Sigmoid colon (tissue), 7 donors: ENCODE measurements around the gene RSPH10B. TPM values are rescaled to one million over a fixed set of nuclear protein-coding genes. Genes with fewer than 3 reads are reported as not detected.
"Not testable (repeated sequence)": the region's sequence is repeated elsewhere in the genome, so short reads cannot be mapped to it uniquely, and the experiment has no call there.

Source experiments
- DNase-seq: peaks from one replicate; pipeline ENCODE4 v3.0.0-alpha.2; 2019
- H3K27ac ChIP-seq, 4 donors: fragments of 200-600 bp; sonication (generic); one replicate each; pipeline ENCODE4 v1.5.1; 2016 to 2019; ENCODE audit warnings: mild to moderate bottlenecking in 1 of 4
- H3K27me3 ChIP-seq, 3 donors: fragments of 200-600 bp; sonication (generic); one replicate each; pipeline ENCODE4 v1.5.1; 2019; ENCODE audit warnings: mild to moderate bottlenecking in 1 of 3
- H3K36me3 ChIP-seq, 4 donors: fragments of 200-600 bp; sonication (generic); one replicate each; pipeline ENCODE4 v1.5.1; 2016 to 2019
- H3K4me1 ChIP-seq, 4 donors: fragments of 200-600 bp; sonication (generic); one replicate each; pipeline ENCODE4 v1.5.1; 2017 to 2019
- H3K4me3 ChIP-seq, 4 donors: fragments of 200-600 bp; sonication (generic); one replicate each; pipeline ENCODE4 v1.5.1; 2017 to 2019; ENCODE audit warnings: mild to moderate bottlenecking in 2 of 4, moderate library complexity in 1 of 4
- H3K9me3 ChIP-seq, 4 donors: fragments of 200-600 bp in 3 of 4; sonication (generic) in 3 of 4; one replicate each; pipeline versions ENCODE4 v1.5.1 to v1.6.1; 2013 to 2019
- CTCF ChIP-seq, 4 experiments: fragments of 450-650 bp in 3 of 4; fragments of 200-600 bp in 1 of 4; IDR thresholded peaks; one replicate each; pipeline ENCODE4 v1.5.1; 2016 to 2019; ENCODE audit warnings: antibody characterized with exemption in 4 of 4, mild to moderate bottlenecking in 3 of 4, moderate library complexity in 2 of 4
- EP300 ChIP-seq, 4 donors: sonication (generic); formaldehyde crosslinking; IDR thresholded peaks; one replicate each; pipeline ENCODE4 v1.6.1; 2017; ENCODE audit warnings: antibody characterized with exemption in 4 of 4
- POLR2A ChIP-seq, 2 donors: fragments of 450-650 bp; IDR thresholded peaks; one replicate each; pipeline ENCODE4 v1.6.1; 2016; ENCODE audit warnings: antibody characterized with exemption in 2 of 2, mild to moderate bottlenecking in 2 of 2, moderate library complexity in 2 of 2
- POLR2AphosphoS5 ChIP-seq, 4 donors: sonication (generic); formaldehyde crosslinking; IDR thresholded peaks; one replicate each; pipeline ENCODE4 v1.6.1; 2017; ENCODE audit warnings: antibody characterized with exemption in 4 of 4
- WGBS, 2 donors: extraction: QIAGEN DNeasy Blood & Tissue Kit; methylation state at CpG; one replicate each; pipeline ENCODE4 v1.1.7; 2013; 5-methylcytosine and 5-hydroxymethylcytosine counted together
- intact Hi-C: fragments of 100-400 bp; cut with DNase I; formaldehyde crosslinking; loops from one replicate; pipeline ENCODE4 v1.15.1; 2023
- polyA plus RNA-seq, 3 donors: library from polyadenylated mRNA; stranded (reverse); fragments of 200-250 nt; gene quantifications; one replicate each; pipeline ENCODE4 v1.2.3, GENCODE V29; 2013
- total RNA-seq, 4 donors: library from RNA; depleted of rRNA; stranded (reverse); fragments of >200 nt; gene quantifications; one replicate each; pipeline ENCODE4 v1.1.0, GENCODE V29; 2016
- donor health status: healthy with polysubstance abuse.
- donor health status: Bipolar disorder and iron deficiency.
- donor health status: healthy.

Gene RSPH10B
- total and polyA plus RNA-seq, 7 donors: 0.09 to 0.36 (median 0.16) TPM; not detected in 4

GRCh38 chr7:6008668-6009611 lies 38.5 kb upstream of the RSPH10B start, which contains the start of the genes AIMP2 and PMS2:
Gene AIMP2 (plus strand): TSS chr7:6009272. CDS start chr7:6009364, 92 bp downstream.
Gene PMS2 (minus strand): TSS chr7:6009049. CDS start chr7:6009019, 30 bp downstream.
- H3K36me3 ChIP-seq: peaks cover 0 to 15% (median 0%) of the 10 kb centered on the region in 4 donors
- peak; percentile 80 to 95 (median 91) for TF ChIP-seq POLR2AphosphoS5 (IDR thresholded peaks at IDR 0.05)
- TF ChIP-seq POLR2A (IDR thresholded peaks at IDR 0.05): peak; percentile 60 to 72
- TF ChIP-seq EP300 (IDR thresholded peaks at IDR 0.05): no peak
- H3K27me3 ChIP-seq: no peaks in the 10 kb centered on the region
- intact Hi-C loops: no loop called here
- peak within 1 kb of the TSS; percentile 58 to 84 (median 70) for H3K4me3 ChIP-seq
- H3K4me1 ChIP-seq: peaks cover 0 to 42% (median 33%) of the 10 kb centered on the region in 4 donors
- no peaks in the 10 kb centered on the region for H3K9me3 ChIP-seq
- DNase-seq: peak; percentile 99
- 0% methylated on average over 84 of the region's 84 CpGs for WGBS, 2 donors
- H3K27ac ChIP-seq: peak within 1 kb of the TSS; percentile 91 to 96 (median 93)

DNA sequence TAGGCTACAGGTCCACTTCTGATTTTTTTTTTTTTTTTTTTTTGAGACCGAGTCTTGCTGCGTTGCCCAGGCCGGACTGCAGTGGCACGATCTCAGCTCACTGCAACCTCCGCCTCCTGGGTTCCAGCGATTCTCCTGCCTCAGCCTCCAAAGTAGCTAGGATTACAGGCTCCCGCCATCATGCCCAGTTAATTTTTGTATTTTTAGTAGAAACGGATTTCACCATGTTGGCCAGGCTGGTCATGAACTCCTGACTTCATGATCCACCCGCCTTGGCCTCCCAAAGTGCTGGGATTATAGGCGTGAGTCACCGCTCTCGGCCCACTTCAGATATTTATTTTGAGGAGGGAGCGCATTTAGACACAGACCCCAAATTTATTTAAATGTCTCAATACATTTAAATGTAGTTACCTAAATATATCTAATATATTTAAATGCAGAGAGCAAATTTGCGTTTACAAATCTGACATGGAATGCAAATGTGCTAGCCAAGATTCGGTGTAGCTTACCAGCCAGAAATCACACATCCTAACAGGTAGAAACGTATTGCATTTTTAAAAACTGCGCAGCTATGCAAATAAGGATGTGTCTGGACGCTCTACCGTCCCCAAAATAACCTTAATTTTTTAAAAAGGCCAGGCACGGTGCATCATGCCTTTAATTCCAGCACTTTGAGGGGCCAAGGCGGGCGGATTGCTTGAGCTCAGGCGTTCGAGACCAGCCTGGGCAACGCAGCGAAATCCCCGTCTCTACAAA lies 37.5 kb upstream of the RSPH10B start:
- H3K9me3 ChIP-seq, DNase-seq, intact Hi-C loops, H3K27me3 ChIP-seq: not testable (repeated sequence)
- Histone ChIP-seq H3K36me3 (peaks cover 0 to 24% (median 0%) of the 10 kb centered on the region in 4 donors), H3K4me3 (peak overlapping the region; percentile 58 to 84 (median 70)), H3K27ac (peak overlapping the region; percentile 91 to 96 (median 93)), H3K4me1 (peaks cover 0 to 41% (median 33%) of the 10 kb centered on the region in 4 donors)
- 44 to 47% methylated on average over 27 of the region's 27 CpGs for WGBS, 2 donors

DNA sequence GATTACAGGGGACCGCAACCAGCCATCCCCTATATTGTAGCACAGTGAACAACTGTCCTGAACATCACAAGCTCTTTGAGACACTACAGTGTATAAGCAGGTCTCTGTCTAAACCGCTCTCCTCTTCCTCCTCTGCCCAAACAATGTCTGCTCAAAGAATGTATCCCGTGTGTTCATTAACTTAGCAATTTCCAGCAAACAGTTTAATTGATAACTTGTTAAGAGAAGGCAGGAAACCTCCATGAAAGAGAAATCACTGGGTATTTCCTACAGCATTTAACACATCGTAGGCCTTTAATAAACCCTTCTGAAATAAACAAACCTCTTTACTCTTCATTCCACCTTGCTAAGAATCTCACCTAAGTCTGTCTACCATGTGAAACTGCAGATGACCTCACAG lies 36.9 kb upstream of the RSPH10B start:
- 63 to 88% methylated on average over 4 of the region's 4 CpGs for WGBS, 2 donors
- intact Hi-C loops: no loop called here
- no peaks in the 10 kb centered on the region for H3K27me3 ChIP-seq
- no peak overlapping the region for H3K4me3 ChIP-seq
- peaks cover 0 to 30% (median 0%) of the 10 kb centered on the region in 4 donors for H3K36me3 ChIP-seq
- no peaks in the 10 kb centered on the region for H3K9me3 ChIP-seq
- DNase-seq: no peak
- peaks cover 0 to 34% (median 28%) of the 10 kb centered on the region in 4 donors for H3K4me1 ChIP-seq
- TF ChIP-seq POLR2A (IDR thresholded peaks at IDR 0.05) (no peak), POLR2AphosphoS5 (IDR thresholded peaks at IDR 0.05) (no peak), EP300 (IDR thresholded peaks at IDR 0.05) (no peak), CTCF (IDR thresholded peaks at IDR 0.05) (no peak)
- no peak overlapping the region for H3K27ac ChIP-seq

DNA sequence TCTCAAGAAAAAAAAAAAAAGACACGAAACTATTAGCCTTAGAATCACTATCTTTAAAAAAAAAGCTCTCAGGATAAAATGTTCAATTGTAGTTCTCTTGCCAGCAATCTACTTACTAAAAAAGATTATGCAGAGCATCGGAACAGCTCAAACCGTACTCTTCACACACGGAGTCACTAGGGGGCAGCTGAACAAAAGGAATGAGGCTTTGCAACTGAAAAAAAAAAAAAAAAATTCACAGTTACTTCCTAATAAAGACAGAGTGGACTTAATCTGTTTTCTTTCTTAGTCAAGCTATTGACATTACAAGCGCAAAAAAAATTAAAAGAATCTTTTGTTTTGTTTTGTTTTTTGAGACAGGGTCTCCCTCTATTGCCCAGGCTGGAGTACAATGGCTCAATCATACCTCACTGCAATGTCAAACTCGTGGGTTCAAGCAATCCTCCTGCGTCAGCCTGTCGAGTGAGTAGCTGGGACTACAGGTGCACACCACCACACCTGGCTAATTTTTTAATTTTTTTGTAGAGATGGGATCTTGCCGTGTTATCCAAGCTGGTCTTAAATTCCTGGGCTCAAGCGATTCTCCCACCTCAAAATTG lies 26.8 kb upstream of the RSPH10B start:
- WGBS, 2 donors: 54 to 64% methylated on average over 10 of the region's 10 CpGs
- Histone ChIP-seq H3K9me3 (no peaks in the 10 kb centered on the region), H3K27ac (peak overlapping the region in 2 of 4 donors; percentile 54 to 63), H3K4me1 (peaks cover 0 to 6% (median 2%) of the 10 kb centered on the region in 4 donors), H3K27me3 (no peaks in the 10 kb centered on the region), H3K36me3 (peaks cover 0 to 80% (median 17%) of the 10 kb centered on the region in 4 donors), H3K4me3 (no peak overlapping the region)
- peak; percentile 43 to 61 (median 60) for TF ChIP-seq CTCF (IDR thresholded peaks at IDR 0.05)
- TF ChIP-seq POLR2AphosphoS5 (IDR thresholded peaks at IDR 0.05): no peak
- no peak for DNase-seq
- intact Hi-C loops: loop anchor here (1.0 to 2.0 kb wide), 2 partner anchors 109 to 325 kb away; no protein-coding TSS in a partner anchor

DNA sequence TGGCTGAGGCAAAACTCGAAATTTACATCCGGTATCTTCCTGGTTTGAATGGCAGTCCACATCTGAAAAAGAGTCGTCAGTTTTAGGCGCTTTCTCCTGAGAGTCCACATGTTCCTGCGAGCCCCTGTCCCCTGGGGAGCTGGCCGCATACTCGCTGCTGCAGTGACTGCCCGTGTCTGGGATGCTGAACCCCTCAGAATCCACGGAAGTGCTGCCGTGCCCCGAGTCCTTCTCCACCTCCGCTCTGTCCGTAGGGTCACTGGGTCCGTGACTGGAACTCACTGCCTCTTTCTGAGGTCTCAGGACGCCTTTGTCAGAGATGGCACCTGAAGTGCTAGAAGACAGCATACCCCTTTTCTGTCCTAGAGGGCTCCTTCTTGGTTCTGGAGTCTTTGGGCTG lies 16.6 kb upstream of the RSPH10B start:
- H3K36me3 ChIP-seq: peaks cover 0 to 55% (median 15%) of the 10 kb centered on the region in 4 donors
- DNase-seq, intact Hi-C loops, H3K9me3 ChIP-seq, H3K27me3 ChIP-seq, H3K4me3 ChIP-seq, H3K4me1 ChIP-seq, H3K27ac ChIP-seq: not testable (repeated sequence)
- WGBS, 2 donors: 94 to 95% methylated on average over 15 of the region's 15 CpGs

- H3K4me1 ChIP-seq, H3K27me3 ChIP-seq, H3K27ac ChIP-seq, H3K4me3 ChIP-seq, H3K9me3 ChIP-seq, DNase-seq, intact Hi-C loops: not testable (repeated sequence)
- H3K36me3 ChIP-seq: peaks cover 0 to 17% (median 2%) of the 10 kb centered on the region in 4 donors
- WGBS, 2 donors: 47 to 95% methylated on average over 2 of the region's 12 CpGs
These were observed 9.3 kb upstream of the RSPH10B start for GRCh38 chr7:5979680-5980314.

GRCh38 chr7:5973580-5973979 lies 3.1 kb upstream of the RSPH10B start:
- intact Hi-C loops, H3K27me3 ChIP-seq, H3K4me1 ChIP-seq, H3K27ac ChIP-seq, DNase-seq, H3K4me3 ChIP-seq, H3K9me3 ChIP-seq: not testable (repeated sequence)
- WGBS, 2 donors: no CpG with 5 or more reads among the region's 8 CpGs
- H3K36me3 ChIP-seq: peaks cover 0 to 14% (median 2%) of the 10 kb centered on the region in 4 donors

- intact Hi-C loops, H3K27ac ChIP-seq, H3K4me3 ChIP-seq, H3K27me3 ChIP-seq, H3K9me3 ChIP-seq, H3K36me3 ChIP-seq, H3K4me1 ChIP-seq, DNase-seq: not testable (repeated sequence)
- 81 to 100% methylated on average over 4 to 5 of the region's 7 CpGs for WGBS, 2 donors
These were observed 6.7 kb downstream of the RSPH10B start for GRCh38 chr7:5963810-5964209.

DNA sequence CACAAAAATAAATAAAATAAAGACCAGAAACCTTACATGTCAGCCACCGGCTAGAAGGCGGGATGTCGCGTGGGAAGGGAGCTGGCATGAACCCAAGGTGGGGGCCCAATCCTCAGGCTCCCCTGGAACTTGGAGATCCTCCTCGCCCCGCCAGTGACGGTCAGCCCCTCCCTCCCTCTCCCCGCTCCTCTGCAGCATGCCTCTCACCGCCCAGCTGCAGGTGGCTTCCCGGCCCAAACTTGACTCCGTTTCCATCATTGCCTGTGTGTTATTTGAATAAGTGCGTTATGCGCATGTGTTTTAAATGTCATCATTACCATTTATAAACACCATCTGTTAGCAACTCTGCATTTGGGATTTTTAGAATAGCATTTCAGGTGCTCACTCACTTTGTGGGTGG lies 7.3 kb downstream of the RSPH10B start:
- DNase-seq, H3K4me1 ChIP-seq, intact Hi-C loops, H3K36me3 ChIP-seq, H3K27me3 ChIP-seq, H3K9me3 ChIP-seq, H3K4me3 ChIP-seq, H3K27ac ChIP-seq: not testable (repeated sequence)
- WGBS, 2 donors: 52 to 77% methylated on average over 4 to 9 of the region's 13 CpGs
